Measurements from ENCODE around the gene SCYGR8. TPM values are rescaled to one million over a fixed set of nuclear protein-coding genes. Genes with fewer than 3 reads are reported as not detected.

SCYGR8 gene
- total RNA-seq, 1 experiment from 2014 or later: not detected

GRCh38 chr2:227793148-227793712 lies 47.5 kb downstream of the SCYGR8 start:
- in situ Hi-C loops (cut with HindIII; ENCODE audit: low pct_unique_long_range_greater_than_20kb, low sequenced_read_pairs) (no loop called here), intact Hi-C loops (cut with micrococcal nuclease; ENCODE audit: unreplicated experiment) (no loop called here)
- Histone ChIP-seq H3K27ac (ENCODE audit: low read length) (no peak overlapping the region), H3K36me3 (ENCODE audit: control insufficient read depth, insufficient read depth, low read length) (no peaks in the 10 kb centered on the region), H3K27me3 (ENCODE audit: control insufficient read depth, insufficient read depth, low read length) (no peaks in the 10 kb centered on the region), H3K4me3 (ENCODE audit: low read depth in 2 of 2, low read length in 2 of 2) (no peak overlapping the region), H3K9me3 (ENCODE audit: control insufficient read depth, insufficient read depth, low read depth, low read length) (no peaks in the 10 kb centered on the region), H3K4me1 (ENCODE audit: control insufficient read depth, insufficient read depth, low read length) (no peaks in the 10 kb centered on the region)
- ATAC-seq (no peak), DNase-seq (ENCODE audit: low read depth, low spot score) (no peak)
- POLR2A ChIA-PET: no interaction called here
- no TSS peak for BruUV-seq (replicated peaks)
- CTCF ChIA-PET: interaction anchor here (0.5 kb wide), 1 partner anchor 53 kb away, joined by 4 read pairs; no protein-coding TSS in a partner anchor
- TF ChIP-seq TCF7L2 (IDR thresholded peaks at IDR 0.05; ENCODE audit: low read depth, low read length): no peak
- no peak for TF ChIP-seq REST (IDR thresholded peaks at IDR 0.05; ENCODE audit: insufficient read depth in 1 of 2, low read depth in 2 of 2, low read length in 1 of 2)
- no peak for TF ChIP-seq CTCF (IDR thresholded peaks at IDR 0.05)
- no peak for TF ChIP-seq SIN3A (IDR thresholded peaks at IDR 0.05; ENCODE audit: borderline replicate concordance, insufficient read depth, low read depth, low read length)
- TF ChIP-seq POLR2AphosphoS5 (IDR thresholded peaks at IDR 0.05; ENCODE audit: low read depth, low read length): no peak

Other genes with a start within 250 kb of the SCYGR8 start
- gene SCYGR2, start 147.0 kb upstream of the SCYGR8 start, total RNA-seq (2021; ENCODE audit: unreplicated experiment): not detected
- gene SCYGR3, start 131.1 kb upstream of the SCYGR8 start, total RNA-seq (2021; ENCODE audit: unreplicated experiment): not detected
- gene SCYGR4, start 128.4 kb upstream of the SCYGR8 start, total RNA-seq (2021; ENCODE audit: unreplicated experiment): not detected
- not detected for gene SCYGR5, start 79.1 kb upstream of the SCYGR8 start, total RNA-seq (2021; ENCODE audit: unreplicated experiment)
- gene SLC19A3, start 27.9 kb upstream of the SCYGR8 start, total RNA-seq (2021; ENCODE audit: unreplicated experiment): 0.28 TPM
- not detected for gene SCYGR6, start 21.1 kb upstream of the SCYGR8 start, total RNA-seq (2021; ENCODE audit: unreplicated experiment)
- not detected for gene SCYGR7, start 17.6 kb upstream of the SCYGR8 start, total RNA-seq (2021; ENCODE audit: unreplicated experiment)
- not detected for gene CCL20, start 67.9 kb downstream of the SCYGR8 start, total RNA-seq (2021; ENCODE audit: unreplicated experiment)
- 0.26 TPM for gene DAW1, start 125.7 kb downstream of the SCYGR8 start, total RNA-seq (2021; ENCODE audit: unreplicated experiment)

All from Panc1 (cell line).